ENCODE measurements around the gene MKRN2.

MKRN2 gene

GRCh38 chr3:12577379-12577778 is 20.5 kb downstream of the MKRN2 start:
- no peaks in the 10 kb centered on the region for H3K27me3 ChIP-seq (ENCODE audit: insufficient read depth, low read length)
- peaks cover 91% of the 10 kb centered on the region for H3K36me3 ChIP-seq (ENCODE audit: insufficient read depth, low read depth, low read length)
- H3K27ac ChIP-seq (ENCODE audit: low read length) = no peak overlapping the region
- no peaks in the 10 kb centered on the region for H3K9me3 ChIP-seq (ENCODE audit: insufficient read depth, low read depth, low read length)
- no peaks in the 10 kb centered on the region for H3K4me1 ChIP-seq (ENCODE audit: insufficient read depth, low read length)
- no peak overlapping the region for H3K4me3 ChIP-seq (ENCODE audit: low read length)
- no peak overlapping the region for H3K9ac ChIP-seq (ENCODE audit: low read depth, low read length)

GRCh38 chr3:12578742-12579141 is 21.9 kb downstream of the MKRN2 start:
- Histone ChIP-seq H3K9ac (ENCODE audit: low read depth, low read length) (no peak overlapping the region), H3K27me3 (ENCODE audit: insufficient read depth, low read length) (no peaks in the 10 kb centered on the region), H3K4me3 (ENCODE audit: low read length) (no peak overlapping the region), H3K36me3 (ENCODE audit: insufficient read depth, low read depth, low read length) (peaks cover 93% of the 10 kb centered on the region), H3K4me1 (ENCODE audit: insufficient read depth, low read length) (no peaks in the 10 kb centered on the region), H3K27ac (ENCODE audit: low read length) (no peak overlapping the region), H3K9me3 (ENCODE audit: insufficient read depth, low read depth, low read length) (no peaks in the 10 kb centered on the region)

- Histone ChIP-seq H3K9me3 (ENCODE audit: insufficient read depth, low read depth, low read length) (no peaks in the 10 kb centered on the region), H3K27ac (ENCODE audit: low read length) (no peak overlapping the region), H3K36me3 (ENCODE audit: insufficient read depth, low read depth, low read length) (peaks cover 93% of the 10 kb centered on the region), H3K9ac (ENCODE audit: low read depth, low read length) (no peak overlapping the region), H3K4me3 (ENCODE audit: low read length) (no peak overlapping the region), H3K27me3 (ENCODE audit: insufficient read depth, low read length) (no peaks in the 10 kb centered on the region), H3K4me1 (ENCODE audit: insufficient read depth, low read length) (no peaks in the 10 kb centered on the region)
Measured at GRCh38 chr3:12579456-12579855, 22.6 kb downstream of the MKRN2 start.

GRCh38 chr3:12579905-12580304 is 23.0 kb downstream of the MKRN2 start:
- Histone ChIP-seq H3K9me3 (ENCODE audit: insufficient read depth, low read depth, low read length) (no peaks in the 10 kb centered on the region), H3K27me3 (ENCODE audit: insufficient read depth, low read length) (no peaks in the 10 kb centered on the region), H3K36me3 (ENCODE audit: insufficient read depth, low read depth, low read length) (peaks cover 93% of the 10 kb centered on the region), H3K4me3 (ENCODE audit: low read length) (no peak overlapping the region), H3K27ac (ENCODE audit: low read length) (no peak overlapping the region), H3K9ac (ENCODE audit: low read depth, low read length) (no peak overlapping the region), H3K4me1 (ENCODE audit: insufficient read depth, low read length) (no peaks in the 10 kb centered on the region)

- no peaks in the 10 kb centered on the region for H3K4me1 ChIP-seq (ENCODE audit: insufficient read depth, low read length)
- H3K9ac ChIP-seq (ENCODE audit: low read depth, low read length) = no peak overlapping the region
- H3K27me3 ChIP-seq (ENCODE audit: insufficient read depth, low read length) = no peaks in the 10 kb centered on the region
- no peak overlapping the region for H3K4me3 ChIP-seq (ENCODE audit: low read length)
- no peaks in the 10 kb centered on the region for H3K9me3 ChIP-seq (ENCODE audit: insufficient read depth, low read depth, low read length)
- peaks cover 94% of the 10 kb centered on the region for H3K36me3 ChIP-seq (ENCODE audit: insufficient read depth, low read depth, low read length)
- H3K27ac ChIP-seq (ENCODE audit: low read length) = no peak overlapping the region
Measured at GRCh38 chr3:12582730-12583129, 25.8 kb downstream of the MKRN2 start.

DNA sequence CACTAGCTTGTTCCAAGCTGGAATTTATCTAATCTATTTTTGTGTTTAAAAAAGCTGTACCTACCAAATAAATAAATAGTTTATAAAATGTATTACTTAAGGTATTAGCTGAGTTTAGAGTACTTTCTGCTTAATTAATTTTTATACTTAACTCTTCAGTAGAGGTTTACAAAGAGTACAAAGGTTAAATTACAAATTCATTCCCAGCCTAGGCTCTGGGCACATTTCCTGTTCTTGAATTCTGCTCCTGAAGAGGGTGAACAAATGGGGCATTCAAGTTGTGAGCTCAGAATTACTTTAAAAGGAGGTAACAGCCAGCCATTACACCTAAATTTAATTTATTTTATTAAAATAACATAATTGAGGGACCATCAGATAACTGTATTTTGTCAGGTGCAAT is 26.4 kb downstream of the MKRN2 start:
- no peaks in the 10 kb centered on the region for H3K27me3 ChIP-seq (ENCODE audit: insufficient read depth, low read length)
- H3K36me3 ChIP-seq (ENCODE audit: insufficient read depth, low read depth, low read length) = peaks cover 94% of the 10 kb centered on the region
- H3K9me3 ChIP-seq (ENCODE audit: insufficient read depth, low read depth, low read length) = no peaks in the 10 kb centered on the region
- no peak overlapping the region for H3K4me3 ChIP-seq (ENCODE audit: low read length)
- H3K9ac ChIP-seq (ENCODE audit: low read depth, low read length) = no peak overlapping the region
- no peak overlapping the region for H3K27ac ChIP-seq (ENCODE audit: low read length)
- no peaks in the 10 kb centered on the region for H3K4me1 ChIP-seq (ENCODE audit: insufficient read depth, low read length)

GRCh38 chr3:12584083-12584482 is 27.2 kb downstream of the MKRN2 start:
- Histone ChIP-seq H3K36me3 (ENCODE audit: insufficient read depth, low read depth, low read length) (peaks cover 96% of the 10 kb centered on the region), H3K27ac (ENCODE audit: low read length) (no peak overlapping the region), H3K4me1 (ENCODE audit: insufficient read depth, low read length) (no peaks in the 10 kb centered on the region), H3K9me3 (ENCODE audit: insufficient read depth, low read depth, low read length) (no peaks in the 10 kb centered on the region), H3K4me3 (ENCODE audit: low read length) (no peak overlapping the region), H3K27me3 (ENCODE audit: insufficient read depth, low read length) (no peaks in the 10 kb centered on the region), H3K9ac (ENCODE audit: low read depth, low read length) (no peak overlapping the region)

DNA sequence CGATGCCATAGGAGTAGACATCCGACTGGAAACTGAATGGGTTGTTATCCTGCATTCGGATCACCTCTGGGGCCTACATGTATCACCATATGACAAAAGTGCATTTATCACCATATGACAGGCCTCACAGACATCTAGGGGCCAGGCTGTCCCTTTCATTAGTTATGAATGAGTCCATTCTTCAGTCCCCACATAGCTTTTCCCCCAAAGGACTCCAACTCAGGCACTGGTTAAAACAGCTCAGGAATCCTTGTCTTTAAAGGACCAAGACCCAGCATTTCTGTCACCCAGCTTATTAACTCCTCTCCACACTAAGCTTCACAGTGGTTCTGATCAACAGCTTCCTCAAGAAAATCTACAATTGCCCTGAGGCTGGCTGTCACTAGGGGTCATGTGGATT is 28.3 kb downstream of the MKRN2 start:
- Histone ChIP-seq H3K9me3 (ENCODE audit: insufficient read depth, low read depth, low read length) (no peaks in the 10 kb centered on the region), H3K27me3 (ENCODE audit: insufficient read depth, low read length) (no peaks in the 10 kb centered on the region), H3K27ac (ENCODE audit: low read length) (no peak overlapping the region), H3K4me3 (ENCODE audit: low read length) (no peak overlapping the region), H3K36me3 (ENCODE audit: insufficient read depth, low read depth, low read length) (peaks cover 96% of the 10 kb centered on the region), H3K4me1 (ENCODE audit: insufficient read depth, low read length) (no peaks in the 10 kb centered on the region), H3K9ac (ENCODE audit: low read depth, low read length) (no peak overlapping the region)

- H3K27ac ChIP-seq (ENCODE audit: low read length) = no peak overlapping the region
- no peak overlapping the region for H3K4me3 ChIP-seq (ENCODE audit: low read length)
- no peak overlapping the region for H3K9ac ChIP-seq (ENCODE audit: low read depth, low read length)
- H3K9me3 ChIP-seq (ENCODE audit: insufficient read depth, low read depth, low read length) = no peaks in the 10 kb centered on the region
- H3K36me3 ChIP-seq (ENCODE audit: insufficient read depth, low read depth, low read length) = peaks cover 100% of the 10 kb centered on the region
- H3K4me1 ChIP-seq (ENCODE audit: insufficient read depth, low read length) = no peaks in the 10 kb centered on the region
- H3K27me3 ChIP-seq (ENCODE audit: insufficient read depth, low read length) = no peaks in the 10 kb centered on the region
Measured at GRCh38 chr3:12585970-12586369, 29.1 kb downstream of the MKRN2 start.

- Histone ChIP-seq H3K4me3 (ENCODE audit: low read length) (no peak overlapping the region), H3K9me3 (ENCODE audit: insufficient read depth, low read depth, low read length) (no peaks in the 10 kb centered on the region), H3K9ac (ENCODE audit: low read depth, low read length) (no peak overlapping the region), H3K36me3 (ENCODE audit: insufficient read depth, low read depth, low read length) (peaks cover 100% of the 10 kb centered on the region), H3K4me1 (ENCODE audit: insufficient read depth, low read length) (no peaks in the 10 kb centered on the region), H3K27me3 (ENCODE audit: insufficient read depth, low read length) (no peaks in the 10 kb centered on the region), H3K27ac (ENCODE audit: low read length) (no peak overlapping the region)
Measured at GRCh38 chr3:12586403-12586802, 29.5 kb downstream of the MKRN2 start.

GRCh38 chr3:12588039-12589009 is 31.4 kb downstream of the MKRN2 start:
- no peaks in the 10 kb centered on the region for H3K9me3 ChIP-seq (ENCODE audit: insufficient read depth, low read depth, low read length)
- H3K9ac ChIP-seq (ENCODE audit: low read depth, low read length) = no peak overlapping the region
- no peak overlapping the region for H3K27ac ChIP-seq (ENCODE audit: low read length)
- no peak overlapping the region for H3K4me3 ChIP-seq (ENCODE audit: low read length)
- H3K36me3 ChIP-seq (ENCODE audit: insufficient read depth, low read depth, low read length) = peaks cover 99% of the 10 kb centered on the region
- H3K4me1 ChIP-seq (ENCODE audit: insufficient read depth, low read length) = no peaks in the 10 kb centered on the region
- H3K27me3 ChIP-seq (ENCODE audit: insufficient read depth, low read length) = no peaks in the 10 kb centered on the region

DNA sequence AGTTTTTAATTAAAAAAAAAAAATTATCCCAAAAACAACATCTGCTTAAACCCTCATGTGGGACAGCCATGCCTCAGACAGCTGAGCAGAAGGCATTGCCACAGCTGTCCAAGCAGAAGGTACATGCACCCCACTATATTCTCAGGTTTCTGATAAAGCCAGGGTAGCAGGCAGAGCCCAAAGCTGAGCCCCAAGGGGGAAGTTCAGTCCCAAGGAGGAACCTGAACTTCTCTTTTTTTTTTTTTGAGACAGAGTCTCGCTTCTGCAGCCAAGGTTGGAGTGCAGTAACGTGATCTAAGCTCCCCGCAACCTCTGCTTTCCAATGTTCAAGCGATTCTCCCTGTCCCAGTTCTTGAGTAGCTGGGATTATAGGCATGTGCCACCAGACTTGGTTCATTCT is 33.2 kb downstream of the MKRN2 start:
- H3K9ac ChIP-seq (ENCODE audit: low read depth, low read length) = no peak overlapping the region
- no peaks in the 10 kb centered on the region for H3K27me3 ChIP-seq (ENCODE audit: insufficient read depth, low read length)
- no peak overlapping the region for H3K27ac ChIP-seq (ENCODE audit: low read length)
- no peaks in the 10 kb centered on the region for H3K4me1 ChIP-seq (ENCODE audit: insufficient read depth, low read length)
- H3K36me3 ChIP-seq (ENCODE audit: insufficient read depth, low read depth, low read length) = peaks cover 99% of the 10 kb centered on the region
- no peak overlapping the region for H3K4me3 ChIP-seq (ENCODE audit: low read length)
- no peaks in the 10 kb centered on the region for H3K9me3 ChIP-seq (ENCODE audit: insufficient read depth, low read depth, low read length)

Data from iPS-20b (cell line).